Panc1 (cell line): ENCODE results near the gene PATJ. TPM values are rescaled to one million over a fixed set of nuclear protein-coding genes. Genes with fewer than 3 reads are reported as not detected.

Source experiments
- ATAC-seq: fragments of 200-7000 bp; cut with Tn5 transposase; 2 replicates; pipeline ENCODE4 v1.9.1; 2020; ENCODE audit warnings: mild to moderate bottlenecking, moderate library complexity
- BruUV-seq: library from RNA; stranded (reverse); fragments of 400-500 nt; replicated peaks from 2 replicates; lab custom pipeline; 2021; lab: Mats Ljungman, UMichigan
- CTCF ChIA-PET: fragments of 300-600 bp; sonication (Branson Sonifier 250); formaldehyde crosslinking; loops from one replicate; lab custom pipeline; 2022; ENCODE audit warnings: antibody characterized with exemption; lab: Charles Lee
- POLR2A ChIA-PET: fragments of 300-600 bp; sonication (Branson Sonifier 250); formaldehyde crosslinking; loops from one replicate; lab custom pipeline; 2022; ENCODE audit warnings: antibody characterized with exemption; lab: Charles Lee
- DNase-seq: peaks from one replicate; pipeline ENCODE4 v3.0.0-alpha.2; 2010; ENCODE audit warnings: low read depth, low spot score
- H3K27ac ChIP-seq: 2 replicates; pipeline ENCODE4 v1.5.1; 2011; ENCODE audit warnings: mild to moderate bottlenecking, low read length, inconsistent platforms
- H3K27me3 ChIP-seq: fragments of 200-500 bp; sonication (Bioruptor generic); 2 replicates; pipeline ENCODE4 v1.6.0; 2014; ENCODE audit warnings: low read length, inconsistent platforms; ENCODE audit not compliant: control insufficient read depth, insufficient read depth
- H3K36me3 ChIP-seq: fragments of 200-500 bp; sonication (Bioruptor generic); 2 replicates; pipeline ENCODE4 v1.5.1; 2014; ENCODE audit warnings: inconsistent platforms, mild to moderate bottlenecking, low read length, moderate library complexity; ENCODE audit not compliant: control insufficient read depth, insufficient read depth
- H3K4me1 ChIP-seq: 2 replicates; pipeline ENCODE4 v1.5.1; 2011; ENCODE audit warnings: inconsistent platforms, mild to moderate bottlenecking, low read length, moderate library complexity; ENCODE audit not compliant: control insufficient read depth, insufficient read depth
- H3K4me3 ChIP-seq, 2 experiments: 2 replicates each; pipeline ENCODE4 v1.5.1; 2011 to 2012; ENCODE audit warnings: low read depth in 2 of 2, low read length in 2 of 2, mild to moderate bottlenecking in 2 of 2, inconsistent platforms in 1 of 2, moderate library complexity in 1 of 2
- H3K9me3 ChIP-seq: fragments of 200-500 bp; sonication (Bioruptor generic); 2 replicates; pipeline ENCODE4 v1.5.1; 2014; ENCODE audit warnings: low read depth, mild to moderate bottlenecking, inconsistent platforms, low read length, moderate library complexity; ENCODE audit not compliant: control insufficient read depth, insufficient read depth
- POLR2AphosphoS5 ChIP-seq: IDR thresholded peaks from 2 replicates; pipeline ENCODE4 v1.6.1; 2012; ENCODE audit warnings: mild to moderate bottlenecking, low read depth, low read length, moderate library complexity
- SIN3A ChIP-seq: IDR thresholded peaks from 2 replicates; pipeline ENCODE4 v1.6.1; 2012; ENCODE audit warnings: low read depth, mild to moderate bottlenecking, low read length, moderate library complexity, borderline replicate concordance; ENCODE audit not compliant: insufficient read depth
- TCF7L2 ChIP-seq: IDR thresholded peaks from 2 replicates; pipeline ENCODE4 v1.6.1; 2011; ENCODE audit warnings: mild to moderate bottlenecking, low read depth, low read length, inconsistent platforms
- in situ Hi-C: cut with HindIII; loops from 2 replicates; pipeline ENCODE4 v1.10.0; 2016; ENCODE audit warnings: low sequenced_read_pairs, low pct_unique_long_range_greater_than_20kb
- intact Hi-C: fragments of 100-400 bp; cut with micrococcal nuclease; formaldehyde crosslinking; loops from one replicate; pipeline ENCODE4 v1.10.0; 2022; ENCODE audit not compliant: unreplicated experiment
- total RNA-seq: library from RNA; stranded (reverse); gene quantifications from one replicate; pipeline ENCODE4 v1.2.1, GENCODE V29; 2021; ENCODE audit not compliant: unreplicated experiment
- TF ChIP-seq, protein P1 (sequence below): fragments of 450-650 bp; IDR thresholded peaks from 2 replicates; pipeline ENCODE4 v1.5.1; 2017; ENCODE audit warnings: mild to moderate bottlenecking
- TF ChIP-seq, protein P2 (sequence below), 2 experiments: IDR thresholded peaks; 2 replicates each; pipeline ENCODE4 v1.6.1; 2011 to 2012; ENCODE audit warnings: low read depth in 2 of 2, control low read depth in 1 of 2, low read length in 1 of 2, mild to moderate bottlenecking in 1 of 2, moderate library complexity in 1 of 2; ENCODE audit not compliant: insufficient read depth in 1 of 2

PATJ gene
- total RNA-seq, 1 experiment from 2014 or later = 36.2 TPM

DNA sequence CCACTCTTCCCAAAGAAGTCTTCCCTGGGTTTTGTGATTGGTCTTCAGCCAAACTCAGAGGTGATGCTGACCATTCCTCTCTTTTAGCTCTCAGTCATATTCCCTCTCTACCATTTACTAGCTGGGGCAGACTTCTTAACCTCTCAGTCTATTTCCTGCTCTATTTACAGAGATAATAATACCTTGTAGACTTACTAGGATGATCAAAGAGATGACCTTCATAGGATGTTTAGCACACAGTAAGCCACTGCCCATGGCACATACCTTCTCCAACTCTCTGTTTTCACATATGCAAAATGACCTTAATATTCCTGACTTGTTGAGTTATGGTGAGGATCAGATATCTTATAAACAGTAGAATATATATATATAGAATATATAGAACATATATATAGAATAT is 346.2 kb downstream of the PATJ start:
- Histone ChIP-seq H3K9me3 (no peaks in the 10 kb centered on the region), H3K4me1 (no peaks in the 10 kb centered on the region), H3K4me3 (no peak overlapping the region), H3K36me3 (no peaks in the 10 kb centered on the region), H3K27ac (no peak overlapping the region), H3K27me3 (no peaks in the 10 kb centered on the region)
- POLR2A ChIA-PET = interaction anchor here (0.6 kb wide), 1 partner anchor 32 kb away, joined by 3 read pairs; no protein-coding TSS in a partner anchor
- in situ Hi-C loops = no loop called here
- CTCF ChIA-PET = no interaction called here
- intact Hi-C loops = no loop called here
- no peak for TF ChIP-seq POLR2AphosphoS5
- TF ChIP-seq, protein P1, sequence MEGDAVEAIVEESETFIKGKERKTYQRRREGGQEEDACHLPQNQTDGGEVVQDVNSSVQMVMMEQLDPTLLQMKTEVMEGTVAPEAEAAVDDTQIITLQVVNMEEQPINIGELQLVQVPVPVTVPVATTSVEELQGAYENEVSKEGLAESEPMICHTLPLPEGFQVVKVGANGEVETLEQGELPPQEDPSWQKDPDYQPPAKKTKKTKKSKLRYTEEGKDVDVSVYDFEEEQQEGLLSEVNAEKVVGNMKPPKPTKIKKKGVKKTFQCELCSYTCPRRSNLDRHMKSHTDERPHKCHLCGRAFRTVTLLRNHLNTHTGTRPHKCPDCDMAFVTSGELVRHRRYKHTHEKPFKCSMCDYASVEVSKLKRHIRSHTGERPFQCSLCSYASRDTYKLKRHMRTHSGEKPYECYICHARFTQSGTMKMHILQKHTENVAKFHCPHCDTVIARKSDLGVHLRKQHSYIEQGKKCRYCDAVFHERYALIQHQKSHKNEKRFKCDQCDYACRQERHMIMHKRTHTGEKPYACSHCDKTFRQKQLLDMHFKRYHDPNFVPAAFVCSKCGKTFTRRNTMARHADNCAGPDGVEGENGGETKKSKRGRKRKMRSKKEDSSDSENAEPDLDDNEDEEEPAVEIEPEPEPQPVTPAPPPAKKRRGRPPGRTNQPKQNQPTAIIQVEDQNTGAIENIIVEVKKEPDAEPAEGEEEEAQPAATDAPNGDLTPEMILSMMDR = no peak
- no peak for TF ChIP-seq SIN3A
- TF ChIP-seq TCF7L2 = no peak
- TF ChIP-seq, protein P2, sequence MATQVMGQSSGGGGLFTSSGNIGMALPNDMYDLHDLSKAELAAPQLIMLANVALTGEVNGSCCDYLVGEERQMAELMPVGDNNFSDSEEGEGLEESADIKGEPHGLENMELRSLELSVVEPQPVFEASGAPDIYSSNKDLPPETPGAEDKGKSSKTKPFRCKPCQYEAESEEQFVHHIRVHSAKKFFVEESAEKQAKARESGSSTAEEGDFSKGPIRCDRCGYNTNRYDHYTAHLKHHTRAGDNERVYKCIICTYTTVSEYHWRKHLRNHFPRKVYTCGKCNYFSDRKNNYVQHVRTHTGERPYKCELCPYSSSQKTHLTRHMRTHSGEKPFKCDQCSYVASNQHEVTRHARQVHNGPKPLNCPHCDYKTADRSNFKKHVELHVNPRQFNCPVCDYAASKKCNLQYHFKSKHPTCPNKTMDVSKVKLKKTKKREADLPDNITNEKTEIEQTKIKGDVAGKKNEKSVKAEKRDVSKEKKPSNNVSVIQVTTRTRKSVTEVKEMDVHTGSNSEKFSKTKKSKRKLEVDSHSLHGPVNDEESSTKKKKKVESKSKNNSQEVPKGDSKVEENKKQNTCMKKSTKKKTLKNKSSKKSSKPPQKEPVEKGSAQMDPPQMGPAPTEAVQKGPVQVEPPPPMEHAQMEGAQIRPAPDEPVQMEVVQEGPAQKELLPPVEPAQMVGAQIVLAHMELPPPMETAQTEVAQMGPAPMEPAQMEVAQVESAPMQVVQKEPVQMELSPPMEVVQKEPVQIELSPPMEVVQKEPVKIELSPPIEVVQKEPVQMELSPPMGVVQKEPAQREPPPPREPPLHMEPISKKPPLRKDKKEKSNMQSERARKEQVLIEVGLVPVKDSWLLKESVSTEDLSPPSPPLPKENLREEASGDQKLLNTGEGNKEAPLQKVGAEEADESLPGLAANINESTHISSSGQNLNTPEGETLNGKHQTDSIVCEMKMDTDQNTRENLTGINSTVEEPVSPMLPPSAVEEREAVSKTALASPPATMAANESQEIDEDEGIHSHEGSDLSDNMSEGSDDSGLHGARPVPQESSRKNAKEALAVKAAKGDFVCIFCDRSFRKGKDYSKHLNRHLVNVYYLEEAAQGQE (IDR thresholded peaks at IDR 0.05; ENCODE audit: insufficient read depth in 1 of 2, low read depth in 2 of 2, low read length in 1 of 2) = no peak
- BruUV-seq = no TSS peak
- DNase-seq (no peak), ATAC-seq (no peak)

DNA sequence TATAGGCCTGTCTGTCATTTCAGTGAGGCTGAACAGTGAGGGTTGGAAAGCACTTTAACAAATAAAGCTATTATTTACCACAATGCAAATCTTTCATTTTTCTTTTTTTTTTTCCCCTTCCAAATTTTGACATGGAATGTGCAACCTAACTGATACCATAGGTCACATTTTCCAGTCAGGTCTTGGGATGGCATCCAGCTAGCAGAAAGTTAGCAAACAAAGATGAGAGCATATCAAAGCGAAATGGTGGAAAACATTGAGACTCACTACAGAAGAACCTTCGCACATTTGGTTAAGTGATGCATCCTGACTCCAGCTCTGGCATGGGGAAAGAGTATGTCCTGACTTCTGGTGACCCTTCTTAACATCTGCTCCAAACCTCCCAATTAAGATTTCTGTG is 347.3 kb downstream of the PATJ start:
- no peak for TF ChIP-seq SIN3A
- no peak for TF ChIP-seq TCF7L2
- TF ChIP-seq POLR2AphosphoS5 = no peak
- TF ChIP-seq, protein P2 (IDR thresholded peaks at IDR 0.05; ENCODE audit: insufficient read depth in 1 of 2, low read depth in 2 of 2, low read length in 1 of 2) = no peak
- TF ChIP-seq, protein P1 = no peak
- CTCF ChIA-PET = interaction anchor here (0.6 kb wide), 1 partner anchor 9 kb away, joined by 6 read pairs; no protein-coding TSS in a partner anchor
- H3K4me1 ChIP-seq = no peaks in the 10 kb centered on the region
- H3K4me3 ChIP-seq = no peak overlapping the region
- DNase-seq (no peak), ATAC-seq (no peak)
- BruUV-seq = no TSS peak
- no peaks in the 10 kb centered on the region for H3K9me3 ChIP-seq
- POLR2A ChIA-PET = interaction anchor here (0.5 kb wide), 1 partner anchor 353 kb away, joined by 8 read pairs; no protein-coding TSS in a partner anchor
- H3K36me3 ChIP-seq = no peaks in the 10 kb centered on the region
- in situ Hi-C loops (no loop called here), intact Hi-C loops (no loop called here)
- H3K27ac ChIP-seq = no peak overlapping the region
- H3K27me3 ChIP-seq = no peaks in the 10 kb centered on the region
